Parathyroid adenoma (tissue), 2 donors: Measurements from ENCODE around the gene INKA1.
"Not testable (repeated sequence)": the region's sequence is repeated elsewhere in the genome, so short reads cannot be mapped to it uniquely, and the experiment has no call there.

ENCODE experiments used
- H2AFZ ChIP-seq: fragments of 300-600 bp; sonication (generic); one replicate; pipeline ENCODE4 v1.7.0; 2017; ENCODE audit warnings: antibody characterized with exemption, mild to moderate bottlenecking
- H3K27ac ChIP-seq: fragments of 300-600 bp; sonication (generic); one replicate; pipeline ENCODE4 v1.7.0; 2017
- H3K27me3 ChIP-seq: fragments of 300-600 bp; sonication (generic); one replicate; pipeline ENCODE4 v1.7.0; 2017; ENCODE audit warnings: low read length; ENCODE audit not compliant: control insufficient read depth, insufficient read depth
- H3K36me3 ChIP-seq: fragments of 300-600 bp; sonication (generic); one replicate; pipeline ENCODE4 v1.7.0; 2017; ENCODE audit warnings: low read length; ENCODE audit not compliant: control insufficient read depth, insufficient read depth
- H3K4me1 ChIP-seq: fragments of 300-600 bp; sonication (generic); one replicate; pipeline ENCODE4 v1.7.0; 2017; ENCODE audit warnings: control low read depth
- H3K4me2 ChIP-seq: fragments of 300-600 bp; sonication (generic); one replicate; pipeline ENCODE4 v1.7.0; 2017; ENCODE audit warnings: low read length
- H3K4me3 ChIP-seq: fragments of 300-600 bp; sonication (generic); one replicate; pipeline ENCODE4 v1.7.0; 2017; ENCODE audit warnings: low read depth, low read length
- H3K79me2 ChIP-seq: fragments of 300-600 bp; sonication (generic); one replicate; pipeline ENCODE4 v1.7.0; 2017; ENCODE audit warnings: control low read depth
- H3K9ac ChIP-seq: fragments of 300-600 bp; sonication (generic); one replicate; pipeline ENCODE4 v1.7.0; 2017; ENCODE audit warnings: mild to moderate bottlenecking
- H3K9me3 ChIP-seq: fragments of 300-600 bp; sonication (generic); one replicate; pipeline ENCODE4 v1.7.0; 2017; ENCODE audit warnings: low read length; ENCODE audit not compliant: control insufficient read depth
- CTCF ChIP-seq: fragments of 300-600 bp; sonication (generic); IDR thresholded peaks from one replicate; pipeline ENCODE4 v1.7.0; 2017; ENCODE audit warnings: antibody characterized with exemption, mild to moderate bottlenecking
- donor health status: primary hyperparathyroidism.

The INKA1 gene

GRCh38 chr3:49807431-49808114 lies 4.5 kb downstream of the INKA1 start:
- TF ChIP-seq CTCF: no peak
- Histone ChIP-seq H3K4me3 (no peak overlapping the region), H3K79me2 (no peaks in the 10 kb centered on the region), H3K9me3 (no peaks in the 10 kb centered on the region), H3K9ac (no peak overlapping the region), H3K4me1 (peaks cover 2% of the 10 kb centered on the region), H3K36me3 (no peaks in the 10 kb centered on the region), H3K4me2 (no peak overlapping the region), H3K27me3 (no peaks in the 10 kb centered on the region), H2AFZ (no peak overlapping the region), H3K27ac (no peak overlapping the region)

GRCh38 chr3:49812916-49813496 lies 9.9 kb downstream of the INKA1 start:
- Histone ChIP-seq H3K4me3 (no peak overlapping the region), H3K79me2 (no peaks in the 10 kb centered on the region), H3K9me3 (no peaks in the 10 kb centered on the region), H3K36me3 (no peaks in the 10 kb centered on the region), H3K9ac (no peak overlapping the region), H3K4me2 (peak overlapping the region; percentile 41), H2AFZ (no peak overlapping the region), H3K4me1 (no peaks in the 10 kb centered on the region), H3K27me3 (no peaks in the 10 kb centered on the region), H3K27ac (no peak overlapping the region)
- TF ChIP-seq CTCF: no peak

GRCh38 chr3:49813497-49814174 lies 10.6 kb downstream of the INKA1 start, which contains the start of gene UBA7:
TSS of gene UBA7 (minus strand) at chr3:49813953. CDS start at chr3:49813787, 166 bp downstream.
- Histone ChIP-seq H3K27me3 (no peaks in the 10 kb centered on the region), H2AFZ (peak within 1 kb of the TSS; percentile 81), H3K4me2 (peak within 1 kb of the TSS; percentile 41), H3K4me1 (no peaks in the 10 kb centered on the region), H3K4me3 (no peak within 1 kb of the TSS), H3K36me3 (no peaks in the 10 kb centered on the region), H3K79me2 (no peaks in the 10 kb centered on the region), H3K9ac (no peak within 1 kb of the TSS), H3K9me3 (no peaks in the 10 kb centered on the region), H3K27ac (peak within 1 kb of the TSS; percentile 49)
- TF ChIP-seq CTCF: no peak

- not testable (repeated sequence) for H3K79me2 ChIP-seq, H3K4me1 ChIP-seq, H3K27ac ChIP-seq, H3K4me3 ChIP-seq, H3K9ac ChIP-seq, H3K36me3 ChIP-seq, H3K4me2 ChIP-seq, H3K27me3 ChIP-seq, H3K9me3 ChIP-seq, H2AFZ ChIP-seq
Observed at GRCh38 chr3:49823131-49823530, 20.1 kb downstream of the INKA1 start.

GRCh38 chr3:49826016-49826415 lies 23.0 kb downstream of the INKA1 start:
- no peaks in the 10 kb centered on the region for H3K9me3 ChIP-seq
- H3K36me3 ChIP-seq: no peaks in the 10 kb centered on the region
- no peak for TF ChIP-seq CTCF
- H3K27me3 ChIP-seq: no peaks in the 10 kb centered on the region
- H3K79me2 ChIP-seq: no peaks in the 10 kb centered on the region
- no peak overlapping the region for H3K4me3 ChIP-seq
- no peaks in the 10 kb centered on the region for H3K4me1 ChIP-seq
- H3K9ac ChIP-seq: no peak overlapping the region
- no peak overlapping the region for H3K4me2 ChIP-seq
- H3K27ac ChIP-seq: no peak overlapping the region
- H2AFZ ChIP-seq: no peak overlapping the region
